Stimulated activated naive CD8-positive, alpha-beta T cell treated with anti-CD3 and anti-CD28 coated beads, Interleukin-15, Interleukin-2, amounts not matched to agents 100 ng/mL and 50 ng/mL, for 24 hours (primary cell): ENCODE data around the gene RAVER2.
"Not testable (repeated sequence)": the region's sequence is repeated elsewhere in the genome, so short reads cannot be mapped to it uniquely, and the experiment has no call there.

Experiments used
- H3K27ac Mint-ChIP-seq: one replicate; pipeline ENCODE4 v1.8.0; 2021; ENCODE audit warnings: mild to moderate bottlenecking, mixed read lengths
- H3K27me3 Mint-ChIP-seq: one replicate; pipeline ENCODE4 v1.8.0; 2021; ENCODE audit warnings: mixed read lengths
- H3K36me3 Mint-ChIP-seq: one replicate; pipeline ENCODE4 v1.8.0; 2021; ENCODE audit warnings: low read depth, mixed read lengths
- H3K4me1 Mint-ChIP-seq: one replicate; pipeline ENCODE4 v1.8.0; 2021; ENCODE audit warnings: low read depth, mixed read lengths
- H3K4me3 Mint-ChIP-seq: one replicate; pipeline ENCODE4 v1.8.0; 2021; ENCODE audit warnings: mild to moderate bottlenecking, mixed read lengths
- H3K9me3 Mint-ChIP-seq: one replicate; pipeline ENCODE4 v1.8.0; 2021; ENCODE audit warnings: mixed read lengths

Gene RAVER2

GRCh38 chr1:64817364-64817763 lies 72.5 kb downstream of the RAVER2 start:
- not testable (repeated sequence) for H3K27ac Mint-ChIP-seq, H3K36me3 Mint-ChIP-seq, H3K4me1 Mint-ChIP-seq, H3K4me3 Mint-ChIP-seq, H3K9me3 Mint-ChIP-seq, H3K27me3 Mint-ChIP-seq

GRCh38 chr1:64820572-64820971 lies 75.7 kb downstream of the RAVER2 start:
- not testable (repeated sequence) for H3K4me3 Mint-ChIP-seq, H3K36me3 Mint-ChIP-seq, H3K27me3 Mint-ChIP-seq, H3K27ac Mint-ChIP-seq, H3K9me3 Mint-ChIP-seq, H3K4me1 Mint-ChIP-seq

- peaks cover 21% of the 10 kb centered on the region for H3K4me1 Mint-ChIP-seq
- no peaks in the 10 kb centered on the region for H3K27me3 Mint-ChIP-seq
- H3K27ac Mint-ChIP-seq = no peak overlapping the region
- no peaks in the 10 kb centered on the region for H3K36me3 Mint-ChIP-seq
- no peak overlapping the region for H3K4me3 Mint-ChIP-seq
- H3K9me3 Mint-ChIP-seq = no peaks in the 10 kb centered on the region
Observed at GRCh38 chr1:64822621-64823020, 77.7 kb downstream of the RAVER2 start.

GRCh38 chr1:64823691-64824476 lies 79.0 kb downstream of the RAVER2 start:
- H3K4me1 Mint-ChIP-seq = peaks cover 34% of the 10 kb centered on the region
- no peaks in the 10 kb centered on the region for H3K9me3 Mint-ChIP-seq
- H3K27ac Mint-ChIP-seq = no peak overlapping the region
- H3K4me3 Mint-ChIP-seq = no peak overlapping the region
- no peaks in the 10 kb centered on the region for H3K27me3 Mint-ChIP-seq
- no peaks in the 10 kb centered on the region for H3K36me3 Mint-ChIP-seq

GRCh38 chr1:64826991-64827390 lies 82.1 kb downstream of the RAVER2 start:
- Mint-ChIP-seq H3K27me3 (no peaks in the 10 kb centered on the region), H3K4me3 (peak overlapping the region; percentile 30), H3K27ac (peak overlapping the region; percentile 70)

GRCh38 chr1:64828829-64829228 lies 84.0 kb downstream of the RAVER2 start:
- H3K27me3 Mint-ChIP-seq = no peaks in the 10 kb centered on the region
- peak overlapping the region; percentile 71 for H3K27ac Mint-ChIP-seq
- H3K4me1 Mint-ChIP-seq = peaks cover 47% of the 10 kb centered on the region
- H3K4me3 Mint-ChIP-seq = peak overlapping the region; percentile 14
- H3K9me3 Mint-ChIP-seq = no peaks in the 10 kb centered on the region
- peaks cover 7% of the 10 kb centered on the region for H3K36me3 Mint-ChIP-seq

More at GRCh38 chr1:64826991-64827390, 82.1 kb downstream of the RAVER2 start:
- H3K36me3 Mint-ChIP-seq = no peaks in the 10 kb centered on the region
- no peaks in the 10 kb centered on the region for H3K9me3 Mint-ChIP-seq
- H3K4me1 Mint-ChIP-seq = peaks cover 47% of the 10 kb centered on the region

- no peaks in the 10 kb centered on the region for H3K27me3 Mint-ChIP-seq
- peaks cover 41% of the 10 kb centered on the region for H3K4me1 Mint-ChIP-seq
- no peak overlapping the region for H3K27ac Mint-ChIP-seq
- no peak overlapping the region for H3K4me3 Mint-ChIP-seq
- peaks cover 14% of the 10 kb centered on the region for H3K36me3 Mint-ChIP-seq
- no peaks in the 10 kb centered on the region for H3K9me3 Mint-ChIP-seq
Observed at GRCh38 chr1:64829411-64830029, 84.6 kb downstream of the RAVER2 start.

GRCh38 chr1:64830030-64830651 lies 85.3 kb downstream of the RAVER2 start:
- Mint-ChIP-seq H3K27me3 (no peaks in the 10 kb centered on the region), H3K4me1 (peaks cover 41% of the 10 kb centered on the region), H3K36me3 (peaks cover 16% of the 10 kb centered on the region), H3K9me3 (no peaks in the 10 kb centered on the region), H3K27ac (no peak overlapping the region), H3K4me3 (no peak overlapping the region)

GRCh38 chr1:64834734-64835133 lies 89.9 kb downstream of the RAVER2 start:
- H3K4me1 Mint-ChIP-seq = peaks cover 4% of the 10 kb centered on the region
- H3K4me3 Mint-ChIP-seq = no peak overlapping the region
- no peaks in the 10 kb centered on the region for H3K27me3 Mint-ChIP-seq
- H3K9me3 Mint-ChIP-seq = no peaks in the 10 kb centered on the region
- H3K36me3 Mint-ChIP-seq = peaks cover 54% of the 10 kb centered on the region
- H3K27ac Mint-ChIP-seq = no peak overlapping the region

- no peak overlapping the region for H3K4me3 Mint-ChIP-seq
- H3K9me3 Mint-ChIP-seq = no peaks in the 10 kb centered on the region
Observed at GRCh38 chr1:64836802-64837201, 91.9 kb downstream of the RAVER2 start.

GRCh38 chr1:64838486-64838885 lies 93.6 kb downstream of the RAVER2 start:
- no peak overlapping the region for H3K4me3 Mint-ChIP-seq
- no peaks in the 10 kb centered on the region for H3K27me3 Mint-ChIP-seq
- H3K4me1 Mint-ChIP-seq = no peaks in the 10 kb centered on the region
- H3K36me3 Mint-ChIP-seq = peaks cover 65% of the 10 kb centered on the region
- no peak overlapping the region for H3K27ac Mint-ChIP-seq
- H3K9me3 Mint-ChIP-seq = no peaks in the 10 kb centered on the region

More at GRCh38 chr1:64836802-64837201, 91.9 kb downstream of the RAVER2 start:
- Mint-ChIP-seq H3K27me3 (no peaks in the 10 kb centered on the region), H3K36me3 (peaks cover 64% of the 10 kb centered on the region), H3K27ac (no peak overlapping the region), H3K4me1 (no peaks in the 10 kb centered on the region)

- Mint-ChIP-seq H3K27ac (no peak overlapping the region), H3K36me3 (peaks cover 64% of the 10 kb centered on the region), H3K9me3 (no peaks in the 10 kb centered on the region)
Observed at GRCh38 chr1:64839261-64839660, 94.4 kb downstream of the RAVER2 start.

GRCh38 chr1:64839732-64840405 lies 95.0 kb downstream of the RAVER2 start:
- no peak overlapping the region for H3K27ac Mint-ChIP-seq
- no peaks in the 10 kb centered on the region for H3K4me1 Mint-ChIP-seq
- H3K9me3 Mint-ChIP-seq = no peaks in the 10 kb centered on the region
- no peaks in the 10 kb centered on the region for H3K27me3 Mint-ChIP-seq
- peaks cover 59% of the 10 kb centered on the region for H3K36me3 Mint-ChIP-seq
- no peak overlapping the region for H3K4me3 Mint-ChIP-seq

More at GRCh38 chr1:64839261-64839660, 94.4 kb downstream of the RAVER2 start:
- Mint-ChIP-seq H3K4me3 (no peak overlapping the region), H3K4me1 (no peaks in the 10 kb centered on the region), H3K27me3 (no peaks in the 10 kb centered on the region)

GRCh38 chr1:64841330-64842065 lies 96.6 kb downstream of the RAVER2 start:
- H3K9me3 Mint-ChIP-seq = no peaks in the 10 kb centered on the region
- H3K4me1 Mint-ChIP-seq = no peaks in the 10 kb centered on the region
- H3K27me3 Mint-ChIP-seq = no peaks in the 10 kb centered on the region
- H3K36me3 Mint-ChIP-seq = peaks cover 59% of the 10 kb centered on the region
- H3K4me3 Mint-ChIP-seq = no peak overlapping the region
- no peak overlapping the region for H3K27ac Mint-ChIP-seq
